ENCODE data around the gene GCHFR.

Gene GCHFR

DNA sequence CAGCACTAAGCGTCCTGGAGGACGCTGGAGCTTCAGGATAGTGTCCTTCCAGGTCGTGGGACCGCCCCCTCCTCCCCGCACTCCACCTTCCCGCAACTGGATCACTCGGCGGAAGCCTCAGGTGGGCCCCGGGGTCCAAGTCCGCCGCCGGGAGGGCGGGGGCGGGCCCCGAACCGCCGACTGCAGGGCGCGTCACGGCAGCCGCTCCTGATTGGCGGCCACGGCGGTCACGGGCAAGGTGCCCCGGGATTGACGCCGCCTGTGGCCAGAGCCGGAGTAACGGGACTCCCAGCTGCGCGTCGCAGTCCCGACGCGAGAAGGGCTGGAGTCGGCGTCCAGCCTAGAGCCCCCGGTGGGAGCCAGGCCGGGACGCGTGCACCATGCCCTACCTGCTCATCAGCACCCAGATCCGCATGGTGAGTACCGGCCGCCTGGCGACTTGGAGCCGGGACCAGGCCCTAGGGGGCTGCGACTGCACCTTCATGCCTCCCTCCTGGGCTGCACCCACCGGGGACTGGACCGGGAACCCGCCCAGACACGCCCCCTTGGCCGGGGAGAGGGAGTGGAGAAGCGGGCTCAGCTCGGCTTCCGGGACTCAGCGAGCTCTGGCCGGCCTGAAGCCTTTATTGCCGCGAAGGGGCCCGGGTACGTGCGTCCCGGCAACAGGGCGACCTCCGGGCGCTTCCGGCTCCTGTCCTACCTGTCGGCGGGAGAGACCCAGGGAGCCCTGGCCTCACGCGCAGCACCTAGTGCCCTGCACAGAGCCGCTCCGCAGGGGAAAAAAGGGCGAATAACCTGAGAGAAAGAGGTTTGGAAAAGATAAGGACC, at the start of gene GCHFR:
TSS of gene GCHFR (plus strand) at position 268 of the 828 bp plus-strand sequence. CDS start at position 381, 113 bp downstream.
- peak; percentile 34 for DNase-seq (ENCODE audit: low read depth)

DNA sequence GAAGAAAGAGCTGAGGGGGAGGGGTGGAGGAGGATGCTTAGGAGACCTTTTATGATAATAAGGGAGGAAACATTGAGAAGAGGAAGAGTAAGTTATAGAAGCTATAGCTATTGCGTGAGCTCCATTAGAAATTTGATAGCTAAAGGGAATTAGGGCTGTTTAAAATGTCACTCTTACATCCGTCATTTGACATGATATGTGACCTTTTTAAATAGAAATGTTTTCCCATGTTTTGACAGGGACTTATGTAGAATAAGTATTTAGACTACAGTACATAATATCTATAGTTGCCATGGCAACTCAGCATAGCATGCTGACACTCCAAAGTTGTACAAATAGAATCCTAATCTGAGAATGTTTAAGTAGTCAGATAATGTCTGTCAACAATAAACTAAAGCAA, 49.7 kb upstream of the GCHFR start:
- DNase-seq (ENCODE audit: low read depth): no peak

DNA sequence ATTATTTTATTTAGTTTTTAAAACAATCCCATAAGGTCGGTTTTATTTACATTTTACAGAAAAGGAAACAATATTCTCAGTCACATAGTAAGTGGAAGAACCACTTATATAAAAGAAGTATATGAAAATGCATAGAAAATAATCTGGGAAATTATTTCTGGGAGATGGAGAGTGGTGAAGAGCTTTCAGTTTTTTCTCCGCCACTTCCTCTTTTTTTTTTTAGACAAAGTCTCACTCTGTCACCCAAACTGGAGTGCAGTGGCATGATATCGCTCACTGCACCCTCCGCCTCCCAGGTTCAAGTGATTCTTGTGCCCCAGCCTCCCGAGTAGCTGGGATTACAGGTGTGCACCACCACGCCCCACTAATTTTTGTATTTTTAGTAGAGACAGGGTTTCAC, 47.7 kb upstream of the GCHFR start:
- DNase-seq (ENCODE audit: low read depth): no peak

DNA sequence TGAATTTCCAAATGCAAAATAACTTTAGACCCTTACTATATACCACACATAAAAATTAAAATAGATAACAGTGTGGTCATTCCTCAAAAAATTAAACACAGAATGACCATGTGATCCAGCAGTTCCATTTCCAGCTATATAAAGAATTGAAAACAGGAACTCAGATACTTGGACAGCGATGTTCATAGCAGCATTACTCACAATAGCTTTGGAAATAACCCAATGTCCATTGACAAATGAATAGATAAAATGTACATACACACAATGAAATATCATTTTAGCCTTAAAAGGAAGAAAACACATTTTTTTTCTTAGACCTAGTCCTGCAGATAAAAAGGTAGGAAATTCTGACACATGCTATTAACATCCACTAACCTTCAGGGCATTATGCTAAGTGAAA, 42.2 kb upstream of the GCHFR start:
- no peak for DNase-seq (ENCODE audit: low read depth)

DNA sequence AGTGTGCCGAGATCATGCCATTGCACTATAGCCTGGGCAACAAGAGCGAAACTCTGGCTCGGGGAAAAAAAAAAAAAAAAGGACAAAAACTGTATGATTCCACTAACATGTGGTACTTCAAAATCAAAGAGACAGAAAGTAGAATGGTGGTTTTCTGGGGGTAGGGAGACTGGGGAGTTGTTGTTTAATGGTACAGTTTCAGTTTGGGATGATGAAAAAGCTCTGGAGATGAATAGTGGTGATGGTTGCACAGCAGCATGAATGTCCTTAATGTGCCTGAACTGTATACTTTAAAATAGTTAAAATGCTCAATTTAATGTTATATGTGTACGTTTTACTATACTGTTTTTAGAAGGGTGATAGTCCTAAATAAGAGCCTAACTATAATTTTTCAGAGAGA, 41.5 kb upstream of the GCHFR start:
- no peak for DNase-seq (ENCODE audit: low read depth)

DNA sequence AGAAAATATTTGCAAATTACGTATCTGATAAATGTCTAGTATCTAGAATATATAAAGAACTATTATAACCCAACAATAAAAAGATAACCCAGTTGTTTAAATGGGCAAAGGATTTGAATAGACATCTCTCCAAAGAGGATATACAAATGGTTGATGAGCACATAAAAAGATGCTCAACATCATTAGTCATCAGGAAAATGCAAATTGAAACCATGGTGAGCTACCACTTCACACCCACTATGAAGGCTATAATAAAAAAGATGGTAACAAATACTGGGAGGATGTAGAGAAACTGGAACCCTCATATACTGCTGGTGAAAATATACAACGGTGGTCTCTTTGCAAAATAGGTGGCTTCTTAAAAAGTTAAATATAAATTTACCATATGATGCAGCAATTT, 40.9 kb upstream of the GCHFR start:
- no peak for DNase-seq (ENCODE audit: low read depth)

DNA sequence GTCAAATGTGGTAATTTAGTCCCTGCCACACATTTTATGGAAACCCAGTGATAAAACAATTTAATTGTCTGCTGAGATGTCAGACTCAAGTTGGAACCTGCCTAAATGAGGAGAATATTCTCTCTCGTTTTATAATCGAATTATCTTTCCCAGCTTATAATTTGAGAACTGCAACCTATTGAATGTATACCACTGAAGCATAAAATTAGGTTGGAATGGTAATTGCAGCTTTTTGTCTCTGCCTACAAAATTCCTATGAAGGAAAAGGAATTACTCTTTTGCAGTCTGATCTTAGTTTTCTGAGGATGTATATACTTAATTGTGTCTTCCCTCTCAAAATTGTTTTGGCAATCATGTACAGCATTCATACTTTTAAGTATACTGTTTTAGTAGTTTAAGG, 39.9 kb upstream of the GCHFR start:
- no peak for DNase-seq (ENCODE audit: low read depth)

DNA sequence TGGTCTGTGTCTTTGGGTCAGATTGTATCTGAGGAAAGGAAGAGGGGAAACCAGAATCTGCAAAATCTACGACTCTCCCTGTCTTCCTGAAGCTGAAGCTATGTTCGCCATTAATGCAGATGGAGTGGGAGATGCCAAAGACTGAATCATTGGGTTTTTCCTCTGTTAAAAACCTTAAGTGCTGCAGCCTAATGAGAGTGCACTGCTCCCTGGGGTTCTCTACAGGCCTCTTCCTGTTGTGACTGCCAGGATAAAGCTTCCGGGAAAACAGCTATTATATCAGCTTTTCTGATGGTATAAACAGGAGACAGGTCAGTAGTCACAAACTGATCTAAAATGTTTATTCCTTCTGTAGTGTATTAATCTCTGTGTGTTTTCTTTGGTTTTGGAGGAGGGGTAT, 32.8 kb upstream of the GCHFR start:
- DNase-seq (ENCODE audit: low read depth): no peak

DNA sequence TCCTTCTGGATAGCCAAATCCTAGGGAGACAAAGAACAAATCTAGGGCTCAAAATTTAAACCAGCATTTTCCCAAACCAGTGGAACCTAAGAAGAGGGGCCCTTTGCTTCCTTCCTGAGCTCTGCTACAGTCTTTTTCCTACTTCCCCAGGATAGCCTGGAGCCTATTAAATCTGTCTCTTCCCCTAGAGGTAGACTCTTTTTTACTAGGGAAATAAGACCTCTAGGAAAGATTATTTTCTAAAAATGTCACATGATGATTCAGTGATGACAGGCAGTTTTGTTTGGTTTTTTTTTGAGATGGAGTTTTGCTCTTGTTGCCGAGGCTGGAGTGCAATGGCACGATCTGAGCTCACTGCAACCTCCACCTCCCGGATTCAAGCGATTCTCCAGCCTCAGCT, 27.3 kb upstream of the GCHFR start:
- DNase-seq (ENCODE audit: low read depth): no peak

DNA sequence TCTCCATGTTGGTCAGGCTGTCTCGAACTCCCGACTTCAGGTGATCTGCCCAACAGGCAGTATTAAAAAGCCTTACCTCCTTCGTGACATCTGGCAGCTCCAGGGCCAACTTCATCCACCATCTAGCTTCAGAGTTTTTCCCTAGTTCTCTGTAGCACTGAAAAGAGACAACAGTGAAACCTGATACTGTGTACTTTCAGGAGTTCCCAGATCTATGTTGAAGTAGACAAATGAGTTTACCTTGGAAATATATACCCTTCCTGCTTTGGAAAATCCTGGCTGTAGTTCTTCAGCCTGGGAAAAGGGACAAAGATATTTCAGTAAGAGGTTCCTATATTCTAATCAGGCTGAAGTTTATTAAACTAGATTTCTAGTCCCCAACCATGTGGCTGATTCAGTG, 26.8 kb upstream of the GCHFR start:
- DNase-seq (ENCODE audit: low read depth): no peak

DNA sequence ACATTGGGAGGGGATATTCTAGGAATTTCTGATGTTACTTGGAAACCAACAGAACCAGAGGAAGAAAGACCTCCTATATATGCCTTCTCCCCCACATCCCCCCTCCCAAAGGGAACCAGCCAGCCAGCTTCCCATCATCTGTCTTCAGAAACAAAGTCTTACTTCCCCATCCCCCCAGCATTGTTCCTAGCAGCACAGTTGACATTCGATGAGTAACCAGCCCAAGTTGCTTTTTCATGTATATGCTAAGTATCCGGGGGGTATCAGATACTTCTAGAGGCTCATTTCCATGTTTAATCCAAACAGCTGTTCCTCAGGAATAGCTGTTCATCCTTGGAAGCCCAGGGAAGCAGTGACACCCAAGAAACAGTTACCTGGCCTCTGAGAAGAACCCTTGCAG, 24.8 kb upstream of the GCHFR start:
- no peak for DNase-seq (ENCODE audit: low read depth)

DNA sequence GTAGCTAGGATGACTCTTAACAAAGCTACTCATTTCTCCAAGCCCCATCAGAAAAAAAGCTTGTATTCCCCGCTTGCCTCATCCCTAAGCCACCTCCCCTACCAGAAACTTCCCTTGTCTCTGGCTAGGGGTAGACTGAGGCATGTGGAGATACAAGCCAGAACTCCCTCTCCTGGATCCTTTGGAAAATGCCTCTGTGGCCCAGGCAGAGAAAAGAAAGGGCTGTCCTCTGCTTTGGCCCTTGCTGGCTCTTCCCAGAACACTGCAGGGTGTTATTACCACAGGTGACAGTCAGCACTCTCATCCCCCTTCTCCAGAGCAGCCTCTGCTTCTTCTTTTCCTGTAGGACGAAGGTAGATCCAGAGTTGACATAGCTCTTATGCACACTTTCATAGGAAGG, 24.0 kb upstream of the GCHFR start:
- no peak for DNase-seq (ENCODE audit: low read depth)

DNA sequence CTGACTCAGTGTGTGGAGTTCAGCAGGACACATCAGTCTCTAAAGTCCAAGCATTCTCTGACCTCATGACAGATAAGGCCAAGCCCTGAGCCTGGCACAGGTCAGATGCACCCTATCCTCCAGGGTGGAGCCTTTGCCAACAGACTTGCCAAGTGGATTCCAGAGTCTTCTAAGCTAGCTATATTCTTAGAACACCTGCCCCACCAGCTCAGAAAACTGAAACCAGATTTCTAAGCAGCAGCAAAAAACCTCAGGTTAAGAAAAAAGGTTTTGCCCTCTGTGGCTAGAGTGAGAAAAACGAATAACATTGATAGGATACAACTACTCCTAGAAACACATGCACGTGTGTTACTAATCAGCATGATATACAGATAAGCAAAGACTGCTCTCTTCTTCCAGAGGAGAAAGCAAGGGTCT, 20.4 kb upstream of the GCHFR start:
- DNase-seq (ENCODE audit: low read depth): no peak

DNA sequence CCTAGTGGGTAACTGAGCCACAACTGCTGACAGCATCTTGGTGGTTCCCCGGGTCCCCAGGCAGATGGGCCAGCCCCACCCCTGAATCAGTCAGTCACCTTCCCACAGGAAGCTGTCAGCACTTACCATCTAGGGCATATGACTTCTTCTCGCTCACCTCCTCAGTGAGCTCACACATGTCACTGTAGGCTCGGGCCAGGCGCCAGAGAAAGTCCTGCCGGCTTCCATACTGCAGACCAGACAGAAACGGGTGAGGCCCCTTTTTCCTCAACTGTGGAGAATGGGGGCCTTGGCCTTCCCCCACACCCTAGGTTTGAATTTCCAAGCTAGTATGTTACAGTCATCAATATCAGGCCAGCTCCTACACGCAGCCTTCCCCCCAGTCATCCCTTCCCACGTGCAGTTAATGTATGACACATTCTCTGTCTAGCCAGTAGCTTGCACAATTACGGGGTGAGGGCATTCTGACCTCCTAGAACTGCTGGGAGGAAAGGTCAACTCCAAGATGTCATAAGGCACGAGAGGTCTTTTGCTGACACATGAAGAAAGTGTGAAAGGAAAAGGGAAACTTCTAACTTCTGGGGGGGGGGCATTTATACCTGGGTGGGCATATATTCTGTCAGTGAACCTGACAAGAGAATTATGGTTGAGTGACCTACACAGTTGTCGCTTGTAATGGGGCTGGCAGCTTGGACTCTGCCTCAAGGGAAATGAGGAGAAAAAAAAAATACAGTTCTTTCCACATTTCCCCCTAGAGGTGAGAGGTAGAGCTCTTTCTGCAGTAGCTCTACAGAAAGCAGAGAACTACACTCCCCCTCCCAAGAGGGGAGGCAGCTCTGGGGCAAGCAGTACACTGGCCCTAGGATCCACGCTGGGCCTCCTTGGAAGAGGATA, 19.7 kb upstream of the GCHFR start:
- peak; percentile 51 for DNase-seq (ENCODE audit: low read depth)

DNA sequence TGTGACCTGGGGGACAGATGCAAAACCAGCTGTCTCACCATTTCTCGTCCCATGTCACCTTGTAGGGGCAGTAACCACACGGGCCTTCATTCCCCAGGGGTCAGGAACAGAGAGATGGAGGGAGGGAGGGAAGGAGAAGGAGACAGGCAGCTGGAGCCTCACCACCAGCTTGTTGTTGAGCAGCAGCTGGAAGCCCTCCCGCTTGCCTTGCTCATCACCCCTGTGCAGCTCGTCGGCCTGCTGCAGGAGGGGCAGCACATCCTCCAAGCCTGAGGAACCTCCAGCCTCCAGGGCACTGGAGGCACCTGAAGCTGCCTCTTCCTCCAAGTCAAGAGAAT, 19.1 kb upstream of the GCHFR start:
- DNase-seq (ENCODE audit: low read depth): no peak

DNA sequence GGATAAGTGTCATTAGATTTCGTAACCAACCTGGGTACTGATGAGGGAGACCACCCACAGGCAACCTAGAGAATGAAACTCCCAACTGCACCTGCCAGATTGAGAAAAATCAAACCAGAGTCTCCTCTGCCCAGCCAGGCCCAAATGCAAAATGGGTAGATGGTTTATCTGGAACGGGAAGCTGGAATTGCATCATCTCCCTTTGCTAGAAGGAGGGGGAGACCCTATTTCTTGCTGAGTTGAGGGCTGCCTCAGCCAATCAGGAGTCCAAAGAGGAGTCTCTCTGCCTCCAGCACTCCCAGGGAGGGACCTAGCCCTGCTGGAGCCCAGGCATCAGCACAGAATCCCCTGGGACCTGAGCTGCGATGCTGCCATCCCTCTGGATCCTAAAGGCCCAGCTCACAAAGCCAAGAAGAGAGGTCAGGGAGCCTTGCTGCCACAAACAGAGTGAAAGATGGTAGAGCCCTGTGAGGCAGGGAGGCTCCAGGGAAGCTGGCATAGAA, 16.9 kb upstream of the GCHFR start:
- no peak for DNase-seq (ENCODE audit: low read depth)

DNA sequence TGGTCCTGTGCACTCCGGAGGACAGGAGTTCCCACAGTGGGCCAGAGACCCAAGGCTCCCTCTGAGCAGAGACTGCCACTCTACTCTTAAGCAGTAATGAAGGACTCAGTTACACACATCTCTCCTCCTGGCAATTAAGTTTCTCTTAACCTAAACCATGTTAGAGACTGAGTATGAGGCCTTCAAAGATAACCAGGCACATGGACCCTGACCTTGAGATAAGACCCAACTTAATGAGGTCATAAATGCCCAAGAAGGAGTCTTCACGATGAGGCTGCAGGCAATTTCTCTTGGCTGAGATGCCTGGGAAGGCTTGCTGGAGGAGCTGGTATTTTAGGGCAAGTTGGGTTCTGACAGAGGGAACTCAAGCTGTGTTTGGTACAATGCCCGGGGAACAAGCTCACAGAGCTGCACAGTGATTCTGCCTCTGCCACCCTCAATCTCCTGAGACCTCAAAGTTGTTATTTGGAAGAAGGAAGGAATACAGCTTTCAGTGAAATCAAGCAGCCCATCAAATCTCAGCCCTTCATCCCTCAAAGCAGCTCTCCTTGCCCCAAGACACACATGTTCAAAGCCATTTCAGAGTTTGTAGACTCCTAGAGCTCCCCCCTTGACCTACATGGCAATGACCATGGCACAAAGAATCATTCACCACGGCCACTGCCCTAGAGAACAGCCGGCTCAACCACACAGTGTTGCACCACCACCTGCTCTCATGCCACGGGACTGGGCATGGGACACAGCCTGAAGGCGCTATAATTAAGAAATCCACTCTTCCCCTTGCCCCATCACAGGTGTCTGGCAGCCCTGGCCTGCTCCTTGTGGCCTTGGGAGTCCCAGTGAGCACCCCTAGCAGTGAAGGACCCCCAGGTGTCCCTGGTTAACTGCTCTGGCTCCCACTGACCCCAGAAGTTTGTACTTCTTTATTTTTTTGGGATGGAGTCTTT, 15.9 kb upstream of the GCHFR start:
- no peak for DNase-seq (ENCODE audit: low read depth)

DNA sequence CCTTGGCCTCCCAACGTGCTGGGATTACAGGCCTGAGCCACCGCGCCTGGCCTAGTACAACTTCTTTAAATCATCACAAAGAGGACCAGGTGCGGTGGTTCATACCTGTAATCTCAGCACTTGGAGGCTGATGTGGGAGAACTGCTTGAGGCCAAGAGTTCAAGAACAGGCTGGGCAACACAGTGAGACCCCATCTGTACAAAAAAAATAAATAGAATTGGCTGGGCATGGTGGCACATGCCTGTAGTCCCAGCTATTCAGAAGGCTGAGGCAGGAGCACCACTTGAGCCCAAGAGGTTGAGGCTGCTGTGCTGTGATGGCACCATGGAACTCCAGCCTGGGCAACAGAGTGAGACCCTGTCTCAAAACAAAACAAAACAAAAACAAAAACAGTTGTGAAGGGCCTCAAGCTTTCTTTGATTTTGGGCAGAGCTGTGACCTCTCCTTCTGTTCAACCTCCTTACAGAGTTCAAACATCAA, 14.7 kb upstream of the GCHFR start:
- no peak for DNase-seq (ENCODE audit: low read depth)

DNA sequence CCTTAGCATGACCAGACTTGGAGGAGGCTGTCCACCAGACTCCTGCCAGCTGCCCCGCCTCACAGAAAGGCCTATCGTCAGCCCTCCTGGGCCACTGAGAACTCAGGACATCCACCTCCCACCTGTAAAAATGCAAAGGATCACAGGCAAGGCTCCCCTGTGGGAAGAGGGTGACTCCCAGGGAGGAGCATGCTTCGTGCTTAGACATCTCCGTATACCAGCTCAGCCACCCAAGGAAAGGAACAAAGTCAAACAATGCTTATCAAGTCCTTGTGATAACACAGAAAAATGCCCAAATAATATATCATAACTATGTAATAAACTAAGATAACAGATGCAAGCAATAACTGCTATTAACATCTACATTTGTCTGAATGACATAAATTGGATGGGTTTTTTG, 13.0 kb upstream of the GCHFR start:
- no peak for DNase-seq (ENCODE audit: low read depth)

DNA sequence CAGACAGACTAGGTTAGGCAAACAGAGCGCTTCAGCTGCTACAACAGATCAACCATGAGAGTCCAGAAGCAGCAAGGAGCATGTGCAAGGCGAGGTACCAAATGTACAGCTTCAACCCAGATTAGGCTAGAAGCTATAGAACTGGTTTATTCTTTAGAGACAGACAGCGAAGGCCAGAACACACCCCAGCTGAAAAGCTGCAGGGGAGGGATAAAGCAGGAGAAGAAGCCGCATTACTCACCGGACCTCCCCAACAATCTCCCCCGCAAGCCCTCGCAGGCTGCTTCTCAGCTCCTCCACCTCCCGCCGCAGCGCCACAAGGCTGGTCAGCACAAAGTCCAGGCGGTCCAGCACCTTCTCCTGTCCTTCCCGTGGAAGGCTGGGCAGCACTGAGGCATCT, 12.1 kb upstream of the GCHFR start:
- DNase-seq (ENCODE audit: low read depth): no peak

DNA sequence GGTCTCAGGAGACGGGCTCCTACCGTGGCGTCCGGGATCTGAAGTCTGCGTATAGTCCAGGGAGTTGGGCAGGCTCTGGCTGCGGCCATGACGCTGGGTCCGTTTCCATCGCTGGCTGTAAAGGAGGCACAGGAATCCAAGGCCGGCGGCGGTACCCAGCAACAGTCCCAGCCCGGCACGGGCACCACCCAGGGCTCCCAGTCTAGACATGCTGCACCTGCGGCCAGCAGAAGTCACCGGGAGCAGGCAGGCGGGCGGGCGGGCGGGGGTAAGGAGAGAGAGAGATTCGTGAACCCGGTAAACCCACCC, 9.3 kb upstream of the GCHFR start:
- no peak for DNase-seq (ENCODE audit: low read depth)

All from activated gamma-delta T cell treated with anti-CD3 and anti-CD28 coated beads, Interleukin-2, amount 50 U/mL, for 16 hours (primary cell).